ENCODE measurements around the gene SDK2.

Gene SDK2

GRCh38 chr17:73610331-73610911, 33.8 kb downstream of the SDK2 start:
- no peak for DNase-seq (ENCODE audit: low spot score)

- DNase-seq (ENCODE audit: low spot score): no peak
These were observed 34.5 kb downstream of the SDK2 start for GRCh38 chr17:73609758-73610157.

- no peak for DNase-seq (ENCODE audit: low spot score)
These were observed 35.2 kb downstream of the SDK2 start for GRCh38 chr17:73609060-73609459.

DNA sequence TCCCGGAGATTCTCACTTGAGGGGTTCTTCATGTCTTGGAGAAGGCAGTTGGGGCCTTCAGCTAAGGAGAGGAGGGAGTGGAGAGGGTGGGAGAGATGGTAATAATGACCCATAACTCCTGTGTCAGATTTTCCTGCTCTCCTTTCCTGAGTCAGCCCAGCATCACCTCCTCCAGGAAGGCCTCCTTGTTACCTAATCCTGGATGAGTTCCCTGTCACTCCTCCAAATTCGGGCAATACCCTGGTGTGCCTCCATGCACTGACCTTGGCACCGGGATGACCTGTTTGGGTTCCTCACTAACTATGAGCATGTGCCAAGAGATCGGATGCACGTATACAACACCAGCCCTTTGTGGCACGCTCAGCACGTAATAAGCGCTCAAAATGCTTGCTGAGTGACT, 38.8 kb downstream of the SDK2 start:
- no peak for DNase-seq (ENCODE audit: low spot score)

- no peak for DNase-seq (ENCODE audit: low spot score)
These were observed 39.8 kb downstream of the SDK2 start for GRCh38 chr17:73604476-73604875.

DNA sequence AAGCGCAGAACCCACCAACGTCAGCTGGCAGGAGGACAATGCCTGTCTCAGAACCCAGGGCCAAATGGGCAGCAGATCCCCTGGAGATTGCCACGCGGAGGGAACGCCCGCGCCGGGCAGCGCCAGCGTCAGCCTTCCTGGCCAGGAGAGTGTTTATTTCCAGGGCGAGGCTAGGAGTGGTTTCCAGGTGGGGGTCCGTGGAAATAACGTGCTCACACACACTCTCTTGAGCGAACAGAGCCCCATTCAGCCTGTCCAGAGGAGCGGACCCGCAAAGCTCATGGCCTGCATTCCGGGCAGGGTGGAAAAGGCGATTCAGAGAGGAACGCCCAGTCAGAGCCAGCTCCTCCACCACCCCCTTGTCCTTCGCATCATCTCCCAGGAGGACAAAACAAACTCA, 40.3 kb downstream of the SDK2 start:
- no peak for DNase-seq (ENCODE audit: low spot score)

- DNase-seq (ENCODE audit: low spot score): no peak
These were observed 44.0 kb downstream of the SDK2 start for GRCh38 chr17:73600103-73600871.

- no peak for DNase-seq (ENCODE audit: low spot score)
These were observed 44.6 kb downstream of the SDK2 start for GRCh38 chr17:73599599-73599998.

DNA sequence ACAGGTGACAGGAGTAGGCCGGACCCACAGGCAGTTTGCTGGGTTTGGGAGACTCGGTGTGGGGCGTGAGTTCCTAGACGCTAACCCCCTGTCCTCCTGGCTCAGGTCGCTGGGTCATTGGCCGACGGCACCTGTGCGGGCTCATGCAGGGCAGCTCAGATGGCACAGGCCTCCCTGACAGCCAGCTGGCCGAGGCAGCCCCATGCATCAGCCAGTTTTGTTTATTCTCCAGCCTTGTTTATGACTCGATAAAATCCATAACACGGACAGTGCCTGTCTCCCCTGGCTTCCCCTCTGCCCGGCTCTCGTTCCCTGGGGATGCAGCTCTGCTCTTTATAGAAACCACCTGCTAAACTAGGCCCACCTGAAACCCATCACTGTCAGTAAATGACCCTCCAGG, 46.0 kb downstream of the SDK2 start:
- DNase-seq (ENCODE audit: low spot score): no peak

- no peak for DNase-seq (ENCODE audit: low spot score)
These were observed 48.3 kb downstream of the SDK2 start for GRCh38 chr17:73595931-73596330.

DNA sequence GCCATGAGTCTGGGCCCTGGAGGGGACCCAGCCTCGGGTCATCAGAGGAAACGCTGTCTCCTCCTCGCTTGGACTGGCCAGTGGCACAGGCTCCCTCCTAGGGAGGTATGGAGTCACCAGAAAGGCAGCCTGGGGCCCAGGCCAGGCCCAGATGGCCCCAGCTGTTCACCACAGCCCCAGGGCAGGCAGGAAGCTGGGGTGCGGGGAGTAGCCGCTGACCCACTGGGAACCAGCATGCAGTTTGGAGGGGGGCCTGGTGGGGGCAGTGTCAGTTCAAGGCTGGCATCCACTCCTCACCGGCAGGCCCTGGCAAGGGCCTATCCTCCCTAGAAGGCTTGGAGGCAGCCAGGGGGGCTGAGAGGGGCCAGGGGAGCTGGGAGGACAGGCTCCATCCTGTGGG, 48.8 kb downstream of the SDK2 start:
- DNase-seq (ENCODE audit: low spot score): no peak

GRCh38 chr17:73595068-73595467, 49.2 kb downstream of the SDK2 start:
- no peak for DNase-seq (ENCODE audit: low spot score)

DNA sequence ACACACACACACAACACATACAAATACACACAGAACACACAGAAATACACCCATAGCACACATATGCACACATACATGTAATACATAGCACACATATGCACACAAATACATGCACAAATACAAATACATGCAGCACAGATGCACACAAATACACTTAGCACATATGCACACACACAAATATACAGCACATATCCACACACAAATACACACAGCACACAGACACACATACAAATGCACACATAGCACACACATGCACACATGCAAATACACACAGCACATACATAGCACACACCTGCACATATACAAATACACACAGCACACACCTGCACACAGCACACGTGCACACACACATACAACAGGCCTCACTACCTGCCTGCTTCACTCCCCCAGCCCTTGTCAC, 49.6 kb downstream of the SDK2 start:
- DNase-seq (ENCODE audit: low spot score): no peak

GRCh38 chr17:73594025-73594424, 50.2 kb downstream of the SDK2 start:
- DNase-seq (ENCODE audit: low spot score): no peak

DNA sequence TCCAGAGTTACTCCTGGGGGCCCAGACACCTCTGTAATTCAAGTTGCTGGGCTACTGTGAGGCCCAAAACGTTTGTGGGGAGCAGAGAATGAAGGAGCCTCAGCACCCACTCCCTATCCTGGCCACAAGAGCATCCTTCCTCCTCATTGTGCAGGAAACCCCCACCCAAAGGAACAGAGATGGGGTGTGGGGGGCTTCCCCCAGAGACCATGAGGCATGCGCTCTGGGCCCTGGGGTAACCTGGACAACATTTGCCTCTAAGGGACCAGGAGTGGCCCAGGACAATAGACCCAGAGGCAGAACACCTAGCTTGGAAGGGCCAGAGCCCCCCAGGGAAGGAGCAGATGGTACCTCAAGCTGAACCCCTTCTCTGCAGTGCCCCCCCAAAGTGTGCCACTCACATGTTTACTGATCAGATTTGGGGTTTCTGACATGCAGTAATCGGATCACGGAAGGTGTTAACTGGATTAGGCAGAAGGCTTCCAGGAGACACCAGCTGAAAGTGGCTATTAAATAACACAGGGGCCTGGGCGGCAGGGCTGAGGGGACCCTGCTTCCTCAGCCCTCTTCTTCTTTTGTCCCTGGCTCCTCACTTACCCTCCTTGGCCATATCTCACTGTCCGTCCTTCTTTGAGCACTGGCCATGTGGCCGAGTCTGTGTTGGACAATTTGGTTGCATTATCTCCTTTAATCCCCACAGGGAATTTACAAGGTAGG, 50.8 kb downstream of the SDK2 start:
- no peak for DNase-seq (ENCODE audit: low spot score)

DNA sequence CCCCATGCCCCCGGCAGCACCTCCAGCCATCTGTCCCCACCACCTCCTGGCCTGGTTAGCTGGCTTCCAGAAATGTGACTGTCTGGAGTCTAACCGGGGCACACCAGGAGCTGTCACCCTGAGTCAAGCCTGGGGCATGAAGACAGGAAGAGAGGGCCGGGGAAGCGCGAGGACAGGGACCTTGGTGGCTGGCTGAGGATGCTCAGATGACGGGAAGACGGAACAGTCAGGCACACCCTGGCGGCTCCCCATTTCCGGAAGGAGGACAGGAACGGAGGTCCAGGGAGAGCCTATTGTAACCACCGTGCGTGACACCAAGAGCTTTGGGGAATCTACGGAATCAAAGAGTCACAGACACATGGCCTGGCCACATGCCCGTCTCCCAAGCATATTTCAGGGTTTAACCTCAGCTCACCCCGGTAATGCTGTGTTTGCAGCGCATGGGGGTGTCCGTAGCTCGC, 51.7 kb downstream of the SDK2 start:
- no peak for DNase-seq (ENCODE audit: low spot score)

- DNase-seq (ENCODE audit: low spot score): no peak
These were observed 52.2 kb downstream of the SDK2 start for GRCh38 chr17:73592079-73592415.

GRCh38 chr17:73591296-73592078, 52.8 kb downstream of the SDK2 start:
- DNase-seq (ENCODE audit: low spot score): no peak

GRCh38 chr17:73589363-73589980, 54.8 kb downstream of the SDK2 start:
- no peak for DNase-seq (ENCODE audit: low spot score)

- no peak for DNase-seq (ENCODE audit: low spot score)
These were observed 55.4 kb downstream of the SDK2 start for GRCh38 chr17:73588891-73589290.

DNA sequence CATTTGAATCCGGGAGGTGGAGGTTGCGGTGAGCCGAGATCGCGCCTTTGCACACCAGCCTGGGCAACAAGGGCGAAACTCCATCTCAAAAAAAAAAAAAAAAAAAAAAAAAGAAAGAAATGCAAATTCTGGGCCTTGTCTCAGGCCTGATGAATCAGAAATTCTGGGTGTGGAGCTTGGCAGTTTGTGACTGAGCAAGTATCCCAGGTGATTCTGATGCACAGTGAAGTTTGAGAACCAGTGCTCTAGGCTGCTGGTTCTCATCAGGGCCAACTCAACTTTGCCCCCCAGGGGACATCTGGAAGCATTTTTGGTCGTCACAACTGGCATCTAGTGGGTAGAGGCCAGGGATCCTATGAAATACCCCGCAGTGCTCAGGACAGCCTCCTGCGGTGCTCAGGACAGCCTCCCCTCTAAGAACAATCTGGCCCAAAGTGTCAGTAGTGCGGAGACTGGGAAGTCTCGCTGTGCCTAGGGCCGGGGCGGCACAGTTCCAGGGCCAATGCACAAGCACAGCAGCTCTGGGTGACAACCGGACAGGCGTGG, 55.9 kb downstream of the SDK2 start:
- DNase-seq (ENCODE audit: low spot score): no peak
